ENCODE data around the gene BTN2A1. TPM values are rescaled to one million over a fixed set of nuclear protein-coding genes. Genes with fewer than 3 reads are reported as not detected.

Gene BTN2A1
- polyA plus RNA-seq, 1 donor: 26.9 TPM

- no peaks in the 10 kb centered on the region for H3K9me3 ChIP-seq (ENCODE audit: control insufficient read depth, low read depth, low read length)
- H3K4me3 ChIP-seq (ENCODE audit: low read length): no peak overlapping the region
- no peak for DNase-seq
- peaks cover 4% of the 10 kb centered on the region for H3K4me1 ChIP-seq (ENCODE audit: control insufficient read depth, insufficient read depth, low read length)
- no peak overlapping the region for H3K27ac ChIP-seq (ENCODE audit: low read length)
- WGBS (ENCODE audit: insufficient coverage, low lambda C conversion rate): 94% methylated on average over 3 of the region's 7 CpGs
- H3K27me3 ChIP-seq (ENCODE audit: control insufficient read depth, insufficient read depth, low read length): no peaks in the 10 kb centered on the region
- H3K36me3 ChIP-seq (ENCODE audit: control insufficient read depth, insufficient read depth, low read length): peaks cover 82% of the 10 kb centered on the region
These were observed 6.8 kb downstream of the BTN2A1 start for GRCh38 chr6:26464416-26465131.

GRCh38 chr6:26465776-26466175, 8.0 kb downstream of the BTN2A1 start:
- no peaks in the 10 kb centered on the region for H3K27me3 ChIP-seq (ENCODE audit: control insufficient read depth, insufficient read depth, low read length)
- H3K4me1 ChIP-seq (ENCODE audit: control insufficient read depth, insufficient read depth, low read length): peaks cover 4% of the 10 kb centered on the region
- H3K27ac ChIP-seq (ENCODE audit: low read length): no peak overlapping the region
- 100% methylated on average over 1 of the region's 3 CpGs for WGBS (ENCODE audit: insufficient coverage, low lambda C conversion rate)
- H3K36me3 ChIP-seq (ENCODE audit: control insufficient read depth, insufficient read depth, low read length): peaks cover 74% of the 10 kb centered on the region
- no peak overlapping the region for H3K4me3 ChIP-seq (ENCODE audit: low read length)
- DNase-seq: no peak
- no peaks in the 10 kb centered on the region for H3K9me3 ChIP-seq (ENCODE audit: control insufficient read depth, low read depth, low read length)

- H3K27me3 ChIP-seq (ENCODE audit: control insufficient read depth, insufficient read depth, low read length): no peaks in the 10 kb centered on the region
- no peak for DNase-seq
- H3K4me1 ChIP-seq (ENCODE audit: control insufficient read depth, insufficient read depth, low read length): no peaks in the 10 kb centered on the region
- H3K36me3 ChIP-seq (ENCODE audit: control insufficient read depth, insufficient read depth, low read length): peaks cover 53% of the 10 kb centered on the region
- no peaks in the 10 kb centered on the region for H3K9me3 ChIP-seq (ENCODE audit: control insufficient read depth, low read depth, low read length)
- no peak overlapping the region for H3K27ac ChIP-seq (ENCODE audit: low read length)
- H3K4me3 ChIP-seq (ENCODE audit: low read length): no peak overlapping the region
- WGBS (ENCODE audit: insufficient coverage, low lambda C conversion rate): no CpG with 5 or more reads among the region's 2 CpGs
These were observed 11.1 kb downstream of the BTN2A1 start for GRCh38 chr6:26468829-26469228.

- peaks cover 13% of the 10 kb centered on the region for H3K4me1 ChIP-seq (ENCODE audit: control insufficient read depth, insufficient read depth, low read length)
- no CpG with 5 or more reads among the region's 4 CpGs for WGBS (ENCODE audit: insufficient coverage, low lambda C conversion rate)
These were observed 12.9 kb downstream of the BTN2A1 start for GRCh38 chr6:26470643-26471042.

GRCh38 chr6:26471970-26472369, 14.2 kb downstream of the BTN2A1 start:
- no peaks in the 10 kb centered on the region for H3K9me3 ChIP-seq (ENCODE audit: control insufficient read depth, low read depth, low read length)
- peaks cover 23% of the 10 kb centered on the region for H3K36me3 ChIP-seq (ENCODE audit: control insufficient read depth, insufficient read depth, low read length)
- DNase-seq: no peak
- no peaks in the 10 kb centered on the region for H3K27me3 ChIP-seq (ENCODE audit: control insufficient read depth, insufficient read depth, low read length)
- no peak overlapping the region for H3K4me3 ChIP-seq (ENCODE audit: low read length)
- H3K4me1 ChIP-seq (ENCODE audit: control insufficient read depth, insufficient read depth, low read length): peaks cover 23% of the 10 kb centered on the region
- H3K27ac ChIP-seq (ENCODE audit: low read length): no peak overlapping the region

More at GRCh38 chr6:26470643-26471042, 12.9 kb downstream of the BTN2A1 start:
- H3K4me3 ChIP-seq (ENCODE audit: low read length): no peak overlapping the region
- H3K36me3 ChIP-seq (ENCODE audit: control insufficient read depth, insufficient read depth, low read length): peaks cover 36% of the 10 kb centered on the region
- H3K27ac ChIP-seq (ENCODE audit: low read length): no peak overlapping the region
- no peak for DNase-seq
- no peaks in the 10 kb centered on the region for H3K27me3 ChIP-seq (ENCODE audit: control insufficient read depth, insufficient read depth, low read length)
- H3K9me3 ChIP-seq (ENCODE audit: control insufficient read depth, low read depth, low read length): no peaks in the 10 kb centered on the region

- H3K9me3 ChIP-seq (ENCODE audit: control insufficient read depth, low read depth, low read length): no peaks in the 10 kb centered on the region
- no CpG with 5 or more reads among the region's 4 CpGs for WGBS (ENCODE audit: insufficient coverage, low lambda C conversion rate)
- peaks cover 17% of the 10 kb centered on the region for H3K36me3 ChIP-seq (ENCODE audit: control insufficient read depth, insufficient read depth, low read length)
- H3K4me1 ChIP-seq (ENCODE audit: control insufficient read depth, insufficient read depth, low read length): peaks cover 23% of the 10 kb centered on the region
- DNase-seq: no peak
- no peak overlapping the region for H3K4me3 ChIP-seq (ENCODE audit: low read length)
- no peak overlapping the region for H3K27ac ChIP-seq (ENCODE audit: low read length)
- no peaks in the 10 kb centered on the region for H3K27me3 ChIP-seq (ENCODE audit: control insufficient read depth, insufficient read depth, low read length)
These were observed 15.0 kb downstream of the BTN2A1 start for GRCh38 chr6:26472549-26473290.

GRCh38 chr6:26473429-26473757, 15.6 kb downstream of the BTN2A1 start:
- peak overlapping the region; percentile 42 for H3K4me3 ChIP-seq (ENCODE audit: low read length)
- 86% methylated on average over 1 of the region's 1 CpG for WGBS (ENCODE audit: insufficient coverage, low lambda C conversion rate)
- H3K36me3 ChIP-seq (ENCODE audit: control insufficient read depth, insufficient read depth, low read length): peaks cover 11% of the 10 kb centered on the region
- H3K27ac ChIP-seq (ENCODE audit: low read length): peak overlapping the region; percentile 93
- no peaks in the 10 kb centered on the region for H3K27me3 ChIP-seq (ENCODE audit: control insufficient read depth, insufficient read depth, low read length)
- no peak for DNase-seq
- no peaks in the 10 kb centered on the region for H3K9me3 ChIP-seq (ENCODE audit: control insufficient read depth, low read depth, low read length)
- peaks cover 25% of the 10 kb centered on the region for H3K4me1 ChIP-seq (ENCODE audit: control insufficient read depth, insufficient read depth, low read length)

- Histone ChIP-seq H3K27me3 (ENCODE audit: control insufficient read depth, insufficient read depth, low read length) (no peaks in the 10 kb centered on the region), H3K4me3 (ENCODE audit: low read length) (peak overlapping the region; percentile 42), H3K4me1 (ENCODE audit: control insufficient read depth, insufficient read depth, low read length) (peaks cover 30% of the 10 kb centered on the region), H3K27ac (ENCODE audit: low read length) (peak overlapping the region; percentile 93), H3K9me3 (ENCODE audit: control insufficient read depth, low read depth, low read length) (no peaks in the 10 kb centered on the region), H3K36me3 (ENCODE audit: control insufficient read depth, insufficient read depth, low read length) (peaks cover 5% of the 10 kb centered on the region)
- 7% methylated on average over 5 of the region's 12 CpGs for WGBS (ENCODE audit: insufficient coverage, low lambda C conversion rate)
- DNase-seq: peak; percentile 86 to 96
These were observed 16.1 kb downstream of the BTN2A1 start for GRCh38 chr6:26473758-26474438.

GRCh38 chr6:26474439-26474881, 16.7 kb downstream of the BTN2A1 start:
- Histone ChIP-seq H3K9me3 (ENCODE audit: control insufficient read depth, low read depth, low read length) (no peaks in the 10 kb centered on the region), H3K4me3 (ENCODE audit: low read length) (peak overlapping the region; percentile 42), H3K27ac (ENCODE audit: low read length) (peak overlapping the region; percentile 93), H3K36me3 (ENCODE audit: control insufficient read depth, insufficient read depth, low read length) (peaks cover 2% of the 10 kb centered on the region), H3K27me3 (ENCODE audit: control insufficient read depth, insufficient read depth, low read length) (no peaks in the 10 kb centered on the region), H3K4me1 (ENCODE audit: control insufficient read depth, insufficient read depth, low read length) (peaks cover 30% of the 10 kb centered on the region)
- DNase-seq: no peak
- no CpG with 5 or more reads among the region's 2 CpGs for WGBS (ENCODE audit: insufficient coverage, low lambda C conversion rate)

- Histone ChIP-seq H3K9me3 (ENCODE audit: control insufficient read depth, low read depth, low read length) (no peaks in the 10 kb centered on the region), H3K36me3 (ENCODE audit: control insufficient read depth, insufficient read depth, low read length) (no peaks in the 10 kb centered on the region), H3K27me3 (ENCODE audit: control insufficient read depth, insufficient read depth, low read length) (no peaks in the 10 kb centered on the region), H3K4me3 (ENCODE audit: low read length) (no peak overlapping the region), H3K4me1 (ENCODE audit: control insufficient read depth, insufficient read depth, low read length) (peaks cover 30% of the 10 kb centered on the region), H3K27ac (ENCODE audit: low read length) (peak overlapping the region; percentile 93)
- DNase-seq: no peak
- WGBS (ENCODE audit: insufficient coverage, low lambda C conversion rate): no CpG with 5 or more reads among the region's 7 CpGs
These were observed 18.3 kb downstream of the BTN2A1 start for GRCh38 chr6:26475823-26476729.

All from large intestine (tissue), 3 donors.